Keratinocyte (primary cell): Measurements from ENCODE around the gene CERS2. TPM values are rescaled to one million over a fixed set of nuclear protein-coding genes. Genes with fewer than 3 reads are reported as not detected.

Experiments
- DNase-seq: peaks from one replicate; pipeline ENCODE4 v3.0.0-alpha.2; 2011; ENCODE audit warnings: low read depth, missing footprints, low spot score
- FAIRE-seq: peaks from 2 replicates; lab custom pipeline; 2011; peaks lifted over from hg19 to GRCh38; lab: Jason Lieb, UNC
- H2AFZ ChIP-seq: 2 replicates; pipeline ENCODE4 v1.6.0; 2012; ENCODE audit warnings: low read length, control low read depth, inconsistent platforms; ENCODE audit not compliant: control insufficient read depth
- H3K27ac ChIP-seq: 2 replicates; pipeline ENCODE4 v1.5.1; 2011; ENCODE audit warnings: low read length; ENCODE audit not compliant: control insufficient read depth, insufficient read depth
- H3K27me3 ChIP-seq: 3 replicates; pipeline ENCODE4 v1.6.0; 2011; ENCODE audit warnings: low read length; ENCODE audit not compliant: control insufficient read depth, insufficient read depth; ENCODE audit errors: extremely low read depth
- H3K36me3 ChIP-seq, 2 experiments: 2 replicates in 1 of 2; 3 replicates in 1 of 2; pipeline ENCODE4 v1.5.1; 2011; ENCODE audit warnings: low read length in 2 of 2, mild to moderate bottlenecking in 1 of 2; ENCODE audit not compliant: control insufficient read depth in 2 of 2, insufficient read depth in 2 of 2; ENCODE audit errors: extremely low read depth in 1 of 2
- H3K4me1 ChIP-seq: 3 replicates; pipeline ENCODE4 v1.5.1; 2011; ENCODE audit warnings: low read length; ENCODE audit not compliant: control insufficient read depth, insufficient read depth; ENCODE audit errors: extremely low read depth
- H3K4me2 ChIP-seq: 3 replicates; pipeline ENCODE4 v1.6.0; 2011; ENCODE audit warnings: low read depth, low read length; ENCODE audit not compliant: control insufficient read depth, insufficient read depth; ENCODE audit errors: extremely low read depth
- H3K4me3 ChIP-seq, 3 experiments: fragments of 200-600 bp in 1 of 3; sonication (generic) in 1 of 3; 2 replicates in 2 of 3; 3 replicates in 1 of 3; pipeline ENCODE4 v1.5.1; 2011 to 2016; ENCODE audit warnings: low read length in 3 of 3, mild to moderate bottlenecking in 3 of 3, control low read depth in 2 of 3, inconsistent platforms in 1 of 3, low read depth in 1 of 3, mixed read lengths in 1 of 3, mixed run types in 1 of 3, moderate library complexity in 1 of 3; ENCODE audit not compliant: control insufficient read depth in 2 of 3, insufficient read depth in 2 of 3; ENCODE audit errors: extremely low read depth in 1 of 3
- H3K79me2 ChIP-seq: 2 replicates; pipeline ENCODE4 v1.6.0; 2012; ENCODE audit warnings: low read length; ENCODE audit not compliant: control insufficient read depth, insufficient read depth
- H3K9ac ChIP-seq: 3 replicates; pipeline ENCODE4 v1.6.0; 2011; ENCODE audit warnings: low read length; ENCODE audit not compliant: control insufficient read depth, insufficient read depth; ENCODE audit errors: extremely low read depth
- H3K9me1 ChIP-seq: 3 replicates; pipeline ENCODE4 v1.6.0; 2011; ENCODE audit warnings: low read length; ENCODE audit not compliant: control insufficient read depth, insufficient read depth; ENCODE audit errors: extremely low read depth
- H3K9me3 ChIP-seq: 2 replicates; pipeline ENCODE4 v1.5.1; 2012; ENCODE audit warnings: low read depth, low read length; ENCODE audit not compliant: control insufficient read depth
- H4K20me1 ChIP-seq: 3 replicates; pipeline ENCODE4 v1.6.0; 2011; ENCODE audit warnings: low read length; ENCODE audit not compliant: control insufficient read depth, insufficient read depth; ENCODE audit errors: extremely low read depth
- CTCF ChIP-seq, 3 experiments: IDR thresholded peaks in 1 of 3; conservative IDR thresholded peaks in 1 of 3; optimal IDR thresholded peaks in 1 of 3; 2 replicates in 2 of 3; 3 replicates in 1 of 3; pipeline versions ENCODE3 to v1.5.1; 2011; ENCODE audit warnings: low read length in 3 of 3, mild to moderate bottlenecking in 3 of 3, moderate library complexity in 2 of 3, control low read depth in 1 of 3, inconsistent platforms in 1 of 3; ENCODE audit not compliant: insufficient read depth in 2 of 3; ENCODE audit errors: extremely low read depth in 1 of 3
- EZH2 ChIP-seq: IDR thresholded peaks from one replicate; pipeline ENCODE4 v1.6.1; 2012; ENCODE audit warnings: inconsistent platforms, mild to moderate bottlenecking, low read length, moderate library complexity
- dilution Hi-C: fragments of 300-500 bp; cut with MboI; formaldehyde crosslinking; loops from one replicate; pipeline ENCODE4 v1.7.0; 2020; ENCODE audit warnings: low sequenced_read_pairs; ENCODE audit not compliant: extremely low pct_ligation_motif_present
- polyA plus RNA-seq, 5 experiments: library from polyadenylated mRNA; depleted of rRNA in 3 of 5; stranded (reverse) in 3 of 5; stranded (forward) in 1 of 5; unstranded in 1 of 5; fragments of >200 nt; gene quantifications; 1 replicate in 1 of 5; 2 replicates in 3 of 5; 3 replicates in 1 of 5; pipeline versions ENCODE4 v1.2.1 to v1.2.3, GENCODE V29; 2011 to 2012; ENCODE audit warnings: missing spikeins in 2 of 5, low read depth in 1 of 5, low replicate concordance in 1 of 5

CERS2 gene
- polyA plus RNA-seq, 1 donor (not counting 4 experiments of a cell fraction or from before 2014, with no cell fraction given) = 121 TPM

- Histone ChIP-seq H3K9me3 (no peaks in the 10 kb centered on the region), H2AFZ (peak within 1 kb of the TSS; percentile 96), H3K9me1 (no peaks in the 10 kb centered on the region), H3K36me3 (peaks cover 9 to 19% of the 10 kb centered on the region in 2 experiments), H3K79me2 (peaks cover 10% of the 10 kb centered on the region), H3K4me3 (peak within 1 kb of the TSS; percentile 67 to 100 (median 95)), H3K27ac (peak within 1 kb of the TSS; percentile 95), H3K4me2 (peak within 1 kb of the TSS; percentile 84), H3K9ac (peak within 1 kb of the TSS; percentile 97), H4K20me1 (no peaks in the 10 kb centered on the region), H3K4me1 (peaks cover 11% of the 10 kb centered on the region), H3K27me3 (no peaks in the 10 kb centered on the region)
- dilution Hi-C loops = no loop called here
- FAIRE-seq = peak; percentile 88
- no peak for TF ChIP-seq EZH2
- peak in 2 of 3 experiments; percentile 2 to 44 for TF ChIP-seq CTCF (optimal IDR thresholded peaks at IDR 0.05 in 1 of 3, IDR thresholded peaks at IDR 0.05 in 1 of 3, conservative IDR thresholded peaks at IDR 0.05 in 1 of 3; ENCODE audit: extremely low read depth in 1 of 3, insufficient read depth in 2 of 3, low read length in 3 of 3)
- DNase-seq = peak; percentile 81
Measured at GRCh38 chr1:150926097-150926741, 48.4 kb downstream of the CERS2 start, which contains the start of gene SETDB1. Gene SETDB1 (plus strand): TSS chr1:150926363. CDS start chr1:150927715, 1,352 bp downstream.

- Histone ChIP-seq H3K4me3 (peak overlapping the region in 1 of 3 experiments; percentile 27), H3K27ac (peak overlapping the region; percentile 36), H3K4me2 (no peak overlapping the region)
Measured at GRCh38 chr1:150925080-150925479, 49.6 kb downstream of the CERS2 start.

More at GRCh38 chr1:150925080-150925479, 49.6 kb downstream of the CERS2 start:
- TF ChIP-seq CTCF (optimal IDR thresholded peaks at IDR 0.05 in 1 of 3, IDR thresholded peaks at IDR 0.05 in 1 of 3, conservative IDR thresholded peaks at IDR 0.05 in 1 of 3; ENCODE audit: extremely low read depth in 1 of 3, insufficient read depth in 2 of 3, low read length in 3 of 3) (no peak), EZH2 (no peak)
- Histone ChIP-seq H3K9me1 (no peaks in the 10 kb centered on the region), H3K9ac (no peak overlapping the region), H4K20me1 (no peaks in the 10 kb centered on the region), H2AFZ (no peak overlapping the region), H3K9me3 (no peaks in the 10 kb centered on the region), H3K36me3 (peaks cover 8 to 12% of the 10 kb centered on the region in 2 experiments), H3K27me3 (no peaks in the 10 kb centered on the region), H3K79me2 (peaks cover 10% of the 10 kb centered on the region), H3K4me1 (peaks cover 11% of the 10 kb centered on the region)
- FAIRE-seq (no peak), DNase-seq (no peak)
- dilution Hi-C loops = no loop called here
